ENCODE results near the gene SERPINA4. TPM values are rescaled to one million over a fixed set of nuclear protein-coding genes. Genes with fewer than 3 reads are reported as not detected.
A peak's percentile ranks its signal among the peaks of the same experiment; 100 is the strongest.

SERPINA4 gene
- total RNA-seq, 1 donor from 2014 or later: not detected

- Mint-ChIP-seq H3K4me1 (ENCODE audit: unreplicated experiment) (no peaks in the 10 kb centered on the region), H3K9me3 (ENCODE audit: unreplicated experiment) (no peaks in the 10 kb centered on the region), H3K36me3 (ENCODE audit: low read depth, unreplicated experiment) (no peaks in the 10 kb centered on the region), H3K27ac (ENCODE audit: unreplicated experiment) (no peak overlapping the region), H3K27me3 (ENCODE audit: unreplicated experiment) (peaks cover 6% of the 10 kb centered on the region), H3K4me3 (ENCODE audit: unreplicated experiment) (no peak overlapping the region)
- no peak for TF ChIP-seq CTCF (IDR thresholded peaks at IDR 0.05; ENCODE audit: unreplicated experiment)
- no peak for DNase-seq (ENCODE audit: low spot score)
Observed at GRCh38 chr14:94538070-94538740, 23.0 kb upstream of the SERPINA4 start.

GRCh38 chr14:94539181-94539580 lies 22.1 kb upstream of the SERPINA4 start:
- H3K4me3 Mint-ChIP-seq (ENCODE audit: unreplicated experiment): no peak overlapping the region
- H3K27me3 Mint-ChIP-seq (ENCODE audit: unreplicated experiment): peaks cover 4% of the 10 kb centered on the region
- no peak overlapping the region for H3K27ac Mint-ChIP-seq (ENCODE audit: unreplicated experiment)
- no peaks in the 10 kb centered on the region for H3K4me1 Mint-ChIP-seq (ENCODE audit: unreplicated experiment)
- TF ChIP-seq CTCF (IDR thresholded peaks at IDR 0.05; ENCODE audit: unreplicated experiment): no peak
- no peaks in the 10 kb centered on the region for H3K9me3 Mint-ChIP-seq (ENCODE audit: unreplicated experiment)
- DNase-seq (ENCODE audit: low spot score): no peak
- no peaks in the 10 kb centered on the region for H3K36me3 Mint-ChIP-seq (ENCODE audit: low read depth, unreplicated experiment)

GRCh38 chr14:94540031-94540794 lies 21.0 kb upstream of the SERPINA4 start:
- Mint-ChIP-seq H3K27me3 (ENCODE audit: unreplicated experiment) (peaks cover 4% of the 10 kb centered on the region), H3K9me3 (ENCODE audit: unreplicated experiment) (no peaks in the 10 kb centered on the region), H3K27ac (ENCODE audit: unreplicated experiment) (no peak overlapping the region), H3K36me3 (ENCODE audit: low read depth, unreplicated experiment) (no peaks in the 10 kb centered on the region), H3K4me3 (ENCODE audit: unreplicated experiment) (no peak overlapping the region), H3K4me1 (ENCODE audit: unreplicated experiment) (no peaks in the 10 kb centered on the region)
- no peak for TF ChIP-seq CTCF (IDR thresholded peaks at IDR 0.05; ENCODE audit: unreplicated experiment)
- peak; percentile 22 for DNase-seq (ENCODE audit: low spot score)

GRCh38 chr14:94541234-94541975 lies 19.8 kb upstream of the SERPINA4 start:
- Mint-ChIP-seq H3K9me3 (ENCODE audit: unreplicated experiment) (no peaks in the 10 kb centered on the region), H3K36me3 (ENCODE audit: low read depth, unreplicated experiment) (no peaks in the 10 kb centered on the region), H3K27me3 (ENCODE audit: unreplicated experiment) (peaks cover 4% of the 10 kb centered on the region), H3K4me3 (ENCODE audit: unreplicated experiment) (no peak overlapping the region), H3K27ac (ENCODE audit: unreplicated experiment) (no peak overlapping the region), H3K4me1 (ENCODE audit: unreplicated experiment) (no peaks in the 10 kb centered on the region)
- TF ChIP-seq CTCF (IDR thresholded peaks at IDR 0.05; ENCODE audit: unreplicated experiment): no peak
- DNase-seq (ENCODE audit: low spot score): no peak

Measured in endothelial cell (in vitro differentiated cells).